Measurements from ENCODE around the gene FGF10. TPM values are rescaled to one million over a fixed set of nuclear protein-coding genes. Genes with fewer than 3 reads are reported as not detected.

FGF10 gene
- total RNA-seq, 1 donor from 2014 or later: 4.4 TPM

DNA sequence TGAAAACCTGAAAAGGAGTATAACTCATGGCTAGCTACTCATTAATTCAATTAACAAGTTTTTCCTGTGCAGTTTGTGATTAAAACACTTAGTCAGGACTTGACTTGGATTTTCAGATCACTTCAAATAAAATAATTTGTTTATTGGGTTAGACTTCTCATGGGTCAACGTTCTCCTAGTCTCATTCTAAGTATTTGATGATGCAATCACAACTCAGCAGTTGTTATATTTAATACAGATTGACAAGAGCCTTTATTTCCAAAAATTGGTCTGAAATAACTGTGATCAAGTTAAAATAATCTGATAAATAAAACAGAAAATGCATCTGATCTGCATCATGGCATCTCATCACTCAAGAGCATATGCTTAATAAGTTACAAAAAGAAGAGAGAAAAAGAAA, 113.9 kb downstream of the FGF10 start:
- intact Hi-C loops (cut with DNase I): no loop called here
- DNase-seq (ENCODE audit: missing footprints) (no peak), ATAC-seq (no peak)

GRCh38 chr5:44267909-44268308, 121.3 kb downstream of the FGF10 start:
- intact Hi-C loops (cut with DNase I): no loop called here
- no peak for DNase-seq (ENCODE audit: missing footprints)
- ATAC-seq: no peak

- no peak for DNase-seq (ENCODE audit: missing footprints)
- ATAC-seq: peak; percentile 72
- intact Hi-C loops (cut with DNase I): no loop called here
These were observed 122.2 kb downstream of the FGF10 start for GRCh38 chr5:44266882-44267576.

DNA sequence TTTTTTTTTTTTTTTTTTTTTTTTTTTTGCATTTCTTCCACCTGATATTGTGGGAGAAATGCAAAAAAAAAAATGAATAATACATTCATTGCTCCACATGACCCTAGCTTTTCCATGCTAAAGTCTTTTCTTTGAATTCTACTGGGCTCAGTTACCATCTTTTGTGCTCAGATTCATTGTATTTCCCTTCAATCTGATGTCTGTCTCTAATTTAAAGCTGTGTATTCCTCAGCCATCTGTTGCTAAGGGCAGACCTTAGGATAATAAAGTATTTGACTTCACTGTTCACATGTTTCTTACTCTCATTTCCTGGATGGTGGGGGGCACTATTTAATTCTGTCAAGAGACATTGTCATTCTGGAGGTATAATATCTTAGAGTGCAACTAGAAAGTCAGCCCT, 123.5 kb downstream of the FGF10 start:
- ATAC-seq (no peak), DNase-seq (ENCODE audit: missing footprints) (no peak)
- intact Hi-C loops (cut with DNase I): no loop called here

GRCh38 chr5:44260793-44261192, 128.4 kb downstream of the FGF10 start:
- ATAC-seq: no peak
- DNase-seq (ENCODE audit: missing footprints): no peak
- intact Hi-C loops (cut with DNase I): no loop called here

- intact Hi-C loops (cut with DNase I): no loop called here
- ATAC-seq: no peak
- DNase-seq (ENCODE audit: missing footprints): no peak
These were observed 131.4 kb downstream of the FGF10 start for GRCh38 chr5:44257653-44258365.

- no peak for DNase-seq (ENCODE audit: missing footprints)
- intact Hi-C loops (cut with DNase I): no loop called here
- no peak for ATAC-seq
These were observed 132.0 kb downstream of the FGF10 start for GRCh38 chr5:44257221-44257620.
